OCI-LY3 (cell line): ENCODE data around the gene SEC16A.

Source experiments
- H2AFZ ChIP-seq: fragments of 200-600, 300-600 bp; shearing (Covaris generic); 2 replicates; pipeline ENCODE4 v1.6.0; 2014; ENCODE audit warnings: antibody characterized with exemption, low read depth, low read length
- H3K27ac ChIP-seq: fragments of 200-600, 300-600 bp; sonication (generic); 2 replicates; pipeline ENCODE4 v1.5.1; 2014; ENCODE audit warnings: mild to moderate bottlenecking, low read length, moderate library complexity, mixed read lengths
- H3K27me3 ChIP-seq: fragments of 200-600, 300-600 bp; sonication (generic); 2 replicates; pipeline ENCODE4 v1.6.1; 2014; ENCODE audit warnings: low read depth, low read length, mixed read lengths
- H3K36me3 ChIP-seq: fragments of 200-600, 300-600 bp; sonication (generic); replicated peaks from 2 replicates; pipeline ENCODE3; 2014; ENCODE audit warnings: low read depth, low read length, mixed read lengths
- H3K4me1 ChIP-seq: fragments of 300-600, 200-600 bp; sonication (generic); 2 replicates; pipeline ENCODE4 v1.6.1; 2014; ENCODE audit warnings: low read length, mixed read lengths
- H3K4me2 ChIP-seq: fragments of 200-600, 300-600 bp; sonication (generic); 2 replicates; pipeline ENCODE4 v1.6.1; 2014; ENCODE audit warnings: low read length, mixed read lengths
- H3K4me3 ChIP-seq: fragments of 300-600, 200-600 bp; sonication (generic); 2 replicates; pipeline ENCODE4 v1.5.1; 2014; ENCODE audit warnings: antibody characterized with exemption, mild to moderate bottlenecking, low read length, moderate library complexity
- H3K79me2 ChIP-seq: fragments of 300-600, 200-600 bp; shearing (Covaris generic); 2 replicates; pipeline ENCODE4 v1.6.1; 2014; ENCODE audit warnings: mild to moderate bottlenecking, low read length, mixed read lengths
- H3K9ac ChIP-seq: fragments of 300-600, 200-600 bp; shearing (Covaris generic); 2 replicates; pipeline ENCODE4 v1.6.0; 2014; ENCODE audit warnings: mild to moderate bottlenecking, low read length, moderate library complexity
- H3K9me3 ChIP-seq: fragments of 200-600, 300-600 bp; shearing (Covaris generic); 2 replicates; pipeline ENCODE4 v1.6.1; 2014; ENCODE audit warnings: low read length, mixed read lengths; ENCODE audit not compliant: insufficient read depth
- H4K20me1 ChIP-seq: fragments of 200-600, 300-600 bp; sonication (generic); 2 replicates; pipeline ENCODE4 v1.6.1; 2016; ENCODE audit warnings: low read length, mixed read lengths; ENCODE audit not compliant: insufficient read depth
- EZH2phosphoT487 ChIP-seq: fragments of 200-600 bp; shearing (Covaris generic); IDR thresholded peaks from 2 replicates; pipeline ENCODE4 v1.6.1; 2018; ENCODE audit warnings: antibody characterized with exemption, mixed run types, low read depth
- TF ChIP-seq, protein P1 (sequence below): fragments of 200-600, 300-600 bp; sonication (generic); IDR thresholded peaks from 2 replicates; pipeline ENCODE4 v1.5.1; 2014; ENCODE audit warnings: antibody characterized with exemption, low read length, low read depth

SEC16A gene

DNA sequence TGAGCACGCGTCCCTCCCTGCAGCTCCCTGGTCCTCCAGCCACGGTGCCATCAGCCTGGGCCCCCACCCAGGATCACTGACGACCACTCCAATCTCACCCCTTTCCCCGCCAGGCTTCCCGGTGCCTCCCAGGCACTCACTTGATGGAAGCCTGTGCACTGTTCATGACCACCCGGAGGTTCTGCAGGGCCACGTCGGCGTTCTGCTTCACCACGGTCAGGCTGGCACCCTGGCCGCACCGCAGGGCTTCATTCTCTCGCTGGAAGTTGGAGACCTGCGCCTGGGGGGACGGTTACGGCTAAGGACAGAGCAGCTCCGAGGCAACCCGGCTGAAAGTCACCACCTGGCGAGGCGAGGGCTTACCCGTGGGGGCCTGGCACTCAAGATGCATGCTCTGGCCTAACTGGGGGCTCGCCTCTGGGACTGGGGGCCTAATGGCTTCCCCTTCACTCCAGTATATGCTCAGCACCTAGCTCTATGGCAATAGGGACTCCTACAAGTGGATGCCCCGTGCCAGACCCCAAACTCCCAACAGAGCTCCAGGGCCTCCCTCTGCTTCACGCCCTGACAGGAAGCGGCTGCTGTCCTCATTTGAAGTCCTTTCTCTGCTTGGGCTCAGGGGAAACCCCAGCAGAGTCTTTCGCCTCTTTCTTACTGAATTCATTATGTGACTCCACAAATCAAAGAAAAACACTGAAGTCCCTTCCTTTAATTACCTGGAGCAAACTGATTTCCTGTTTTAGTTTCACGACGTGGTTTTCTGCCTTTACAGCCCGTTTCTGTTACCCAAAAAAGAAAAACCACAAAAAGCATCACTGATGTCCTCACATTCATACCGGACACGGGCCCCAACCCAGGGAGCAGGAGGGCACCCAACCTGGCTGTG, 78.7 kb downstream of the SEC16A start:
- peaks cover 54% of the 10 kb centered on the region for H3K4me1 ChIP-seq
- H3K79me2 ChIP-seq, result peaks cover 49% of the 10 kb centered on the region
- H2AFZ ChIP-seq, result no peak overlapping the region
- TF ChIP-seq EZH2phosphoT487, result no peak
- TF ChIP-seq, protein P1, sequence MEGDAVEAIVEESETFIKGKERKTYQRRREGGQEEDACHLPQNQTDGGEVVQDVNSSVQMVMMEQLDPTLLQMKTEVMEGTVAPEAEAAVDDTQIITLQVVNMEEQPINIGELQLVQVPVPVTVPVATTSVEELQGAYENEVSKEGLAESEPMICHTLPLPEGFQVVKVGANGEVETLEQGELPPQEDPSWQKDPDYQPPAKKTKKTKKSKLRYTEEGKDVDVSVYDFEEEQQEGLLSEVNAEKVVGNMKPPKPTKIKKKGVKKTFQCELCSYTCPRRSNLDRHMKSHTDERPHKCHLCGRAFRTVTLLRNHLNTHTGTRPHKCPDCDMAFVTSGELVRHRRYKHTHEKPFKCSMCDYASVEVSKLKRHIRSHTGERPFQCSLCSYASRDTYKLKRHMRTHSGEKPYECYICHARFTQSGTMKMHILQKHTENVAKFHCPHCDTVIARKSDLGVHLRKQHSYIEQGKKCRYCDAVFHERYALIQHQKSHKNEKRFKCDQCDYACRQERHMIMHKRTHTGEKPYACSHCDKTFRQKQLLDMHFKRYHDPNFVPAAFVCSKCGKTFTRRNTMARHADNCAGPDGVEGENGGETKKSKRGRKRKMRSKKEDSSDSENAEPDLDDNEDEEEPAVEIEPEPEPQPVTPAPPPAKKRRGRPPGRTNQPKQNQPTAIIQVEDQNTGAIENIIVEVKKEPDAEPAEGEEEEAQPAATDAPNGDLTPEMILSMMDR, result no peak
- H4K20me1 ChIP-seq, result peaks cover 3% of the 10 kb centered on the region; the same call in 1 of the 2 replicates
- peak overlapping the region; percentile 94 for H3K27ac ChIP-seq
- peaks cover 42% of the 10 kb centered on the region for H3K36me3 ChIP-seq
- H3K9me3 ChIP-seq, result no peaks in the 10 kb centered on the region
- H3K9ac ChIP-seq, result peak overlapping the region; percentile 72
- H3K27me3 ChIP-seq, result no peaks in the 10 kb centered on the region
- peak overlapping the region; percentile 68 for H3K4me2 ChIP-seq
- peak overlapping the region; percentile 66 for H3K4me3 ChIP-seq

DNA sequence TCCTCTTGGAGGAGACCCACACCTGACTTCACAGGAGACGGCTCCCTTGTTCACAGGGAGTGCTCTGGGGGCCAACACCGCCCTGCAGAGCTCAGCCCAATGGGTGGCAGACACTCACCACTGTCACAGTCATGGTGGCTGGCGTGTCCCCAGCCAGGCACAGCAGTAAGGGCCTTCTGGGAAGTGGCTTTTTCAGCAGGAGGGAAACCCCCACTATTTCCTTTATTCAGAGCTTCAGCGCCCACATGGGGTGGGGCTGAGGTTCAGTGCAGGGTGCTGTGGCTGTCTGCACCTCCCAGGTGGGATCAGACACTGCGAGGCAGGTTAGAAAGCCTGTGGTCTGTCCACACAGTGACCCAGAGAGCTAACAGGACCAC, 79.3 kb downstream of the SEC16A start:
- no peaks in the 10 kb centered on the region for H3K27me3 ChIP-seq
- H3K4me1 ChIP-seq, result peaks cover 54% of the 10 kb centered on the region
- no peaks in the 10 kb centered on the region for H3K9me3 ChIP-seq
- TF ChIP-seq EZH2phosphoT487, result no peak
- TF ChIP-seq, protein P1, result no peak; the same call in 1 of the 2 replicates
- peaks cover 9% of the 10 kb centered on the region for H4K20me1 ChIP-seq
- peak overlapping the region; percentile 66 for H3K4me3 ChIP-seq
- H3K79me2 ChIP-seq, result peaks cover 49% of the 10 kb centered on the region
- H2AFZ ChIP-seq, result no peak overlapping the region
- peak overlapping the region; percentile 94 for H3K27ac ChIP-seq
- H3K36me3 ChIP-seq, result peaks cover 41% of the 10 kb centered on the region
- H3K9ac ChIP-seq, result peak overlapping the region; percentile 65; the same call in 1 of the 2 replicates
- H3K4me2 ChIP-seq, result peak overlapping the region; percentile 68

DNA sequence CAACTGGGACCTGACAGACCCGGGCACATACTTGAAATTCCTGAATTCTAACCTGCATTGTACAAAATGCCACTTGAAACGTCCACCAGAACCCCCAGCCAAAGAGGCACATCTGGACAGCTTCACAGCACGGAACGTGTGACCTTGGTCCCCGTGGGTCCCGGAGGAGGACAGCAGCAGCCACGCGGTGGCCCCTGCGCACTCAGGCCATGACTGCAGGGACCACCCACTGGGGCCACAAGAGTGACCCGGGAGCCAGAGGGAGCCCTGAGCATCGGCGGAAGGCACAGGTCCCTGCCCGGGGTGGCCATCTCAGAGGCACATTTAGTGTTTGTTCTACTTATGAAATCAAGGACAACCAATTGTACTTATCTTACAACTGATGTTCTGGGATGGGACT, 80.8 kb downstream of the SEC16A start:
- H2AFZ ChIP-seq, result no peak overlapping the region
- 0 out of 2 replicates have a peak overlapping the region, but pooled peaks have one; percentile 94 for H3K27ac ChIP-seq
- no peak for TF ChIP-seq EZH2phosphoT487
- TF ChIP-seq, protein P1, result no peak
- H3K4me2 ChIP-seq, result no peak overlapping the region
- no peak overlapping the region for H3K9ac ChIP-seq
- peaks cover 13% of the 10 kb centered on the region for H4K20me1 ChIP-seq
- peaks cover 42% of the 10 kb centered on the region for H3K36me3 ChIP-seq
- H3K27me3 ChIP-seq, result no peaks in the 10 kb centered on the region
- H3K9me3 ChIP-seq, result no peaks in the 10 kb centered on the region
- peaks cover 49% of the 10 kb centered on the region for H3K79me2 ChIP-seq
- H3K4me3 ChIP-seq, result no peak overlapping the region
- H3K4me1 ChIP-seq, result peaks cover 52% of the 10 kb centered on the region

DNA sequence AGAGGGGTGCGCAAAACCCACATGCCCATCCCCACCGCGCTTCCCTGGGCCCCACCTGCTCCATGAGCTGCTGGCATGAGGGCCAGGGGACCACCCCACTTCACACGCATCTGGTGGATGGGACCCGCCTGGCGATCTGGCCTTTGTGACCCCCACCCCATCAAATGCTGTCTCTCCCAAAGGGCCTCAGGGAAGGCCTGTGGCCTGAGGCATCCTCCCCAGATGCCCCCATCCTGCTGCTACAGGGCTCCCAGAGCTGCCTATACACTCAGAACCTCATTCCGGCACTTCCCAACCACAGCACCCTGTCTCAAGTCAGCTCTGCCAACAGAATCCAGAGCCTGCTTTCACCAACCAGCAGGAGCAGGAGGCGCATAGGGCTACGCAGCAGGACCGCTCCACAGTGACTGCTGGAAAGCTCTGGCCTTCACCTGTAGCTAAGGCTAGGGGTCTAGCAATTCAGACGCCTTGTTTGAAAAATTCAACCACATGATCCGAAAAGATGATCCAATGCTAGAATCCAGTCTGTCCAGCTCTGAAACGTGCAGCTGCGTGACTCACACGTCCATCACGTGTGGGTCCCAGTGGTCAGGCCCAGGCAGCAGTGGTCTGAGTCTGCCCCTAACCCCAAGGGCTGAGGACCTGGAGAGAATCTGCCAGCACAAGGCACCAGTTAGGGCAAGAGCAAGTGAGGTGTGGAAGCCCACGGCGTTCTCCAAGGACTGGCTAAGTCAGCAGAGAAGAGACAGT, 81.5 kb downstream of the SEC16A start:
- peaks cover 52% of the 10 kb centered on the region for H3K79me2 ChIP-seq
- H3K9ac ChIP-seq, result no peak overlapping the region
- H3K4me1 ChIP-seq, result peaks cover 48% of the 10 kb centered on the region
- H2AFZ ChIP-seq, result no peak overlapping the region
- H4K20me1 ChIP-seq, result peaks cover 13% of the 10 kb centered on the region
- no peaks in the 10 kb centered on the region for H3K9me3 ChIP-seq
- H3K4me3 ChIP-seq, result no peak overlapping the region
- peaks cover 45% of the 10 kb centered on the region for H3K36me3 ChIP-seq
- no peaks in the 10 kb centered on the region for H3K27me3 ChIP-seq
- H3K27ac ChIP-seq, result no peak overlapping the region
- H3K4me2 ChIP-seq, result no peak overlapping the region
- TF ChIP-seq EZH2phosphoT487, result no peak
- TF ChIP-seq, protein P1, result no peak
